H1 (cell line): Measurements from ENCODE around the gene CAP2.

Experiments used
- CHD2 ChIP-seq: IDR thresholded peaks from 2 replicates; pipeline ENCODE4 v1.6.1; 2012; ENCODE audit warnings: low read length, improper control_type of control experiment
- CTCF ChIP-seq, 3 experiments: IDR thresholded peaks; 1 replicate in 2 of 3; 2 replicates in 1 of 3; pipeline versions ENCODE4 v1.5.1 to v1.6.1; 2011; ENCODE audit warnings: low read length in 3 of 3, mild to moderate bottlenecking in 3 of 3, inconsistent platforms in 2 of 3, low read depth in 1 of 3, moderate library complexity in 1 of 3; ENCODE audit not compliant: insufficient read depth in 1 of 3; ENCODE audit errors: control extremely low read depth in 1 of 3
- EP300 ChIP-seq, 2 experiments: IDR thresholded peaks; 1 replicate in 1 of 2; 2 replicates in 1 of 2; pipeline ENCODE4 v1.6.1; 2011 to 2012; ENCODE audit warnings: low read depth in 2 of 2, low read length in 2 of 2, mild to moderate bottlenecking in 2 of 2, borderline replicate concordance in 1 of 2, inconsistent platforms in 1 of 2, moderate library complexity in 1 of 2
- EZH2 ChIP-seq: fragments of 200-600 bp; sonication (generic); IDR thresholded peaks from 2 replicates; pipeline ENCODE4 v1.7.1; 2012; ENCODE audit warnings: low read depth, mild to moderate bottlenecking, moderate library complexity, low read length, inconsistent platforms; ENCODE audit not compliant: severe bottlenecking
- MAFK ChIP-seq: IDR thresholded peaks from 2 replicates; pipeline ENCODE4 v1.6.1; 2012; ENCODE audit warnings: low read depth, mild to moderate bottlenecking, improper control_type of control experiment, low read length
- POLR2A ChIP-seq, 2 experiments: IDR thresholded peaks; 1 replicate in 1 of 2; 2 replicates in 1 of 2; pipeline ENCODE4 v1.6.1; 2011; ENCODE audit warnings: low read depth in 2 of 2, low read length in 2 of 2, mild to moderate bottlenecking in 2 of 2; ENCODE audit errors: control extremely low read depth in 1 of 2
- SIN3A ChIP-seq, 2 experiments: IDR thresholded peaks in 1 of 2; conservative IDR thresholded peaks in 1 of 2; 2 replicates each; pipeline ENCODE4 v1.6.1; 2011 to 2012; ENCODE audit warnings: low read length in 2 of 2, improper control_type of control experiment in 1 of 2, low read depth in 1 of 2, mild to moderate bottlenecking in 1 of 2
- SP1 ChIP-seq: IDR thresholded peaks from 2 replicates; pipeline ENCODE4 v1.6.1; 2011; ENCODE audit warnings: low read depth, low read length
- TEAD4 ChIP-seq: IDR thresholded peaks from 2 replicates; pipeline ENCODE4 v1.6.1; 2012; ENCODE audit warnings: low read depth, low read length, inconsistent platforms, mixed read lengths

DNA sequence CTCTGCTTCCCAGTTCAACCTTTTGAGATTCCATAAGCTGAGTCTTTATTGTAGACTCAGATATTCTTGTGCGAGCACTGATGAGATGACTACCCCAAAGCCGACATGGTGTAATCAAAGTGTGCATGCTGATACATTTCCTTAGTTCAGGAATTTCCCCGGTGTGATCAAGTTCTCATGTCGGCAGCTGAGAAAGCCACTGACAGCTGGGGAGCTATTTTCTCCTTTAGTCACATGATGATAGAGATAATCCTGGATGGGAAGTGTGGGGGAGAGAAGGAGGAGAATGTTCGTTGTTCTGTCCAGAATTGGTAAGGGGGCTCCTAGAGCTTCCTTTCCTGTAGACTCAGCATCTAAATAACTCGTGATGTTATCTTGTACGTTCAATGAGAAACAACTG, 7.7 kb upstream of the CAP2 start:
- TF ChIP-seq CTCF (IDR thresholded peaks at IDR 0.05; ENCODE audit: control extremely low read depth in 1 of 3, insufficient read depth in 1 of 3, low read depth in 1 of 3, low read length in 3 of 3) (no peak), SIN3A (conservative IDR thresholded peaks at IDR 0.05 in 1 of 2, IDR thresholded peaks at IDR 0.05 in 1 of 2; ENCODE audit: low read depth in 1 of 2, low read length in 2 of 2) (no peak), EZH2 (no peak), CHD2 (no peak), TEAD4 (no peak), MAFK (no peak), POLR2A (IDR thresholded peaks at IDR 0.05; ENCODE audit: control extremely low read depth in 1 of 2, low read depth in 2 of 2, low read length in 2 of 2) (no peak), EP300 (IDR thresholded peaks at IDR 0.05; ENCODE audit: borderline replicate concordance in 1 of 2, low read depth in 2 of 2, low read length in 2 of 2) (no peak), SP1 (no peak)
